Lower leg skin (tissue), 3 donors: ENCODE data around the gene PCSK5.

Experiments
- POLR2A ChIP-seq, 2 donors: fragments of 450-650 bp; IDR thresholded peaks; one replicate each; pipeline ENCODE4 v1.6.1; 2016 to 2017; ENCODE audit warnings: antibody characterized with exemption in 2 of 2, mild to moderate bottlenecking in 1 of 2, moderate library complexity in 1 of 2
- TF ChIP-seq, protein P1 (sequence below), 3 donors: fragments of 450-650 bp; IDR thresholded peaks; one replicate each; pipeline ENCODE4 v1.5.1; 2016; ENCODE audit warnings: antibody characterized with exemption in 3 of 3, mild to moderate bottlenecking in 3 of 3, moderate library complexity in 2 of 3

- TF ChIP-seq, protein P1, sequence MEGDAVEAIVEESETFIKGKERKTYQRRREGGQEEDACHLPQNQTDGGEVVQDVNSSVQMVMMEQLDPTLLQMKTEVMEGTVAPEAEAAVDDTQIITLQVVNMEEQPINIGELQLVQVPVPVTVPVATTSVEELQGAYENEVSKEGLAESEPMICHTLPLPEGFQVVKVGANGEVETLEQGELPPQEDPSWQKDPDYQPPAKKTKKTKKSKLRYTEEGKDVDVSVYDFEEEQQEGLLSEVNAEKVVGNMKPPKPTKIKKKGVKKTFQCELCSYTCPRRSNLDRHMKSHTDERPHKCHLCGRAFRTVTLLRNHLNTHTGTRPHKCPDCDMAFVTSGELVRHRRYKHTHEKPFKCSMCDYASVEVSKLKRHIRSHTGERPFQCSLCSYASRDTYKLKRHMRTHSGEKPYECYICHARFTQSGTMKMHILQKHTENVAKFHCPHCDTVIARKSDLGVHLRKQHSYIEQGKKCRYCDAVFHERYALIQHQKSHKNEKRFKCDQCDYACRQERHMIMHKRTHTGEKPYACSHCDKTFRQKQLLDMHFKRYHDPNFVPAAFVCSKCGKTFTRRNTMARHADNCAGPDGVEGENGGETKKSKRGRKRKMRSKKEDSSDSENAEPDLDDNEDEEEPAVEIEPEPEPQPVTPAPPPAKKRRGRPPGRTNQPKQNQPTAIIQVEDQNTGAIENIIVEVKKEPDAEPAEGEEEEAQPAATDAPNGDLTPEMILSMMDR (IDR thresholded peaks at IDR 0.05), result no peak
- no peak for TF ChIP-seq POLR2A (IDR thresholded peaks at IDR 0.05)
These were observed 433.0 kb downstream of the PCSK5 start for GRCh38 chr9:76323490-76323889.
